Activated CD4-positive, CD25-positive, alpha-beta regulatory T cell treated with anti-CD3 and anti-CD28 coated beads, Interleukin-2, amount 50 U/mL, for 24 hours (primary cell): ENCODE measurements around the gene MEPCE.

ENCODE experiments used
- ATAC-seq, 2 donors: fragments of 150-1000 bp; cut with Tn5 transposase; one replicate each; pipeline ENCODE4 v1.10.0; 2021; ENCODE audit warnings: mild to moderate bottlenecking in 1 of 2, moderate library complexity in 1 of 2

MEPCE gene

GRCh38 chr7:100407285-100408180, 22.1 kb upstream of the MEPCE start:
- peak; percentile 77 to 85 for ATAC-seq

- ATAC-seq = no peak
Measured at GRCh38 chr7:100411101-100411500, 18.5 kb upstream of the MEPCE start.

GRCh38 chr7:100413346-100413745, 16.3 kb upstream of the MEPCE start:
- no peak for ATAC-seq

- no peak for ATAC-seq
Measured at GRCh38 chr7:100413889-100414288, 15.7 kb upstream of the MEPCE start.

- ATAC-seq = no peak
Measured at GRCh38 chr7:100415448-100415847, 14.2 kb upstream of the MEPCE start.

GRCh38 chr7:100418930-100419659, 10.5 kb upstream of the MEPCE start:
- no peak for ATAC-seq

GRCh38 chr7:100419660-100420226, 9.9 kb upstream of the MEPCE start:
- no peak for ATAC-seq

GRCh38 chr7:100423315-100423714, 6.3 kb upstream of the MEPCE start:
- ATAC-seq = no peak

- ATAC-seq = no peak
Measured at GRCh38 chr7:100425347-100425746, 4.3 kb upstream of the MEPCE start.

GRCh38 chr7:100426516-100426915, 3.1 kb upstream of the MEPCE start:
- ATAC-seq = no peak

GRCh38 chr7:100427762-100428198, 1.9 kb upstream of the MEPCE start:
- no peak for ATAC-seq

GRCh38 chr7:100428199-100428966, 1.2 kb upstream of the MEPCE start, which contains the start of gene ZCWPW1:
ZCWPW1 (minus strand) TSS chr7:100428703; CDS start chr7:100420649, 8,054 bp downstream.
- peak; percentile 52 to 62 for ATAC-seq

GRCh38 chr7:100428967-100429636, 529 bp upstream of the MEPCE start:
- peak; percentile 55 for ATAC-seq

- no peak for ATAC-seq
Measured at GRCh38 chr7:100430493-100431285, 1.1 kb downstream of the MEPCE start.

- ATAC-seq = no peak
Measured at GRCh38 chr7:100431286-100431735, 1.7 kb downstream of the MEPCE start.

GRCh38 chr7:100432053-100432452, 2.4 kb downstream of the MEPCE start:
- no peak for ATAC-seq

- no peak for ATAC-seq
Measured at GRCh38 chr7:100432621-100433275, 3.1 kb downstream of the MEPCE start.

GRCh38 chr7:100433276-100433591, 3.6 kb downstream of the MEPCE start:
- ATAC-seq = no peak

- no peak for ATAC-seq
Measured at GRCh38 chr7:100433592-100434296, 4.1 kb downstream of the MEPCE start.
